ENCODE results near the gene PITPNM3. TPM values are rescaled to one million over a fixed set of nuclear protein-coding genes. Genes with fewer than 3 reads are reported as not detected.

PITPNM3 gene
- total RNA-seq, 4 donors from 2014 or later = 12.7 to 51.6 (median 29.7) TPM

- Histone ChIP-seq H3K4me3 (no peak overlapping the region), H3K4me1 (peaks cover 0 to 11% (median 10%) of the 10 kb centered on the region in 4 donors), H3K27me3 (no peaks in the 10 kb centered on the region), H3K9me3 (no peaks in the 10 kb centered on the region), H3K27ac (no peak overlapping the region), H3K36me3 (no peaks in the 10 kb centered on the region)
- WGBS, 2 donors (ENCODE audit: low coverage in 1 of 2) = 93% methylated on average over 6 of the region's 6 CpGs; no CpG with 5 or more reads in 1 of the 2 donors
- intact Hi-C loops (cut with DNase I; ENCODE audit: low total_unique reads) (no loop called here), in situ Hi-C loops (cut with MboI; ENCODE audit: low pct_ligation_motif_present in 1 of 4, low pct_unique_long_range_greater_than_20kb in 1 of 4, low sequenced_read_pairs in 3 of 4) (no loop called here)
- no peak for TF ChIP-seq POLR2A (IDR thresholded peaks at IDR 0.05)
- no peak for DNase-seq
These were observed 107.9 kb downstream of the PITPNM3 start for GRCh38 chr17:6448473-6448872.

- TF ChIP-seq CTCF (IDR thresholded peaks at IDR 0.05) (no peak), EP300 (IDR thresholded peaks at IDR 0.05; ENCODE audit: low read depth) (no peak), POLR2AphosphoS5 (IDR thresholded peaks at IDR 0.05) (no peak), POLR2A (IDR thresholded peaks at IDR 0.05) (no peak)
- Histone ChIP-seq H3K4me1 (peaks cover 0 to 16% (median 14%) of the 10 kb centered on the region in 4 donors), H3K27me3 (no peaks in the 10 kb centered on the region), H3K36me3 (no peaks in the 10 kb centered on the region), H3K4me3 (no peak overlapping the region), H3K27ac (no peak overlapping the region), H3K9me3 (no peaks in the 10 kb centered on the region)
- DNase-seq = no peak
- in situ Hi-C loops (cut with MboI; ENCODE audit: low pct_ligation_motif_present in 1 of 4, low pct_unique_long_range_greater_than_20kb in 1 of 4, low sequenced_read_pairs in 3 of 4) = no loop called here
- intact Hi-C loops (cut with DNase I; ENCODE audit: low total_unique reads) = no loop called here
- WGBS, 2 donors (ENCODE audit: low coverage in 1 of 2) = 92% methylated on average over 9 of the region's 9 CpGs; no CpG with 5 or more reads in 1 of the 2 donors
These were observed 109.7 kb downstream of the PITPNM3 start for GRCh38 chr17:6446516-6447100.

GRCh38 chr17:6444571-6445335 lies 111.6 kb downstream of the PITPNM3 start:
- in situ Hi-C loops (cut with MboI; ENCODE audit: low pct_ligation_motif_present in 1 of 4, low pct_unique_long_range_greater_than_20kb in 1 of 4, low sequenced_read_pairs in 3 of 4) (no loop called here), intact Hi-C loops (cut with DNase I; ENCODE audit: low total_unique reads) (no loop called here)
- TF ChIP-seq POLR2AphosphoS5 (IDR thresholded peaks at IDR 0.05) (no peak), EP300 (IDR thresholded peaks at IDR 0.05; ENCODE audit: low read depth) (no peak), POLR2A (IDR thresholded peaks at IDR 0.05) (no peak), CTCF (IDR thresholded peaks at IDR 0.05) (no peak)
- Histone ChIP-seq H3K4me3 (peak overlapping the region; percentile 14 to 70 (median 42)), H3K27ac (peak overlapping the region in 2 of 4 donors; percentile 69 to 78), H3K36me3 (no peaks in the 10 kb centered on the region), H3K9me3 (no peaks in the 10 kb centered on the region), H3K27me3 (peaks cover 4% of the 10 kb centered on the region), H3K4me1 (peaks cover 0 to 16% (median 14%) of the 10 kb centered on the region in 4 donors)
- DNase-seq = no peak
- WGBS, 2 donors (ENCODE audit: low coverage in 1 of 2) = 0 to 38% methylated on average over 3 to 36 of the region's 36 CpGs

GRCh38 chr17:6443692-6444570 lies 112.4 kb downstream of the PITPNM3 start, which contains the start of gene PIMREG:
TSS of gene PIMREG (plus strand) at chr17:6444455. CDS start at chr17:6445111, 656 bp downstream.
- no peaks in the 10 kb centered on the region for H3K36me3 ChIP-seq
- no peaks in the 10 kb centered on the region for H3K9me3 ChIP-seq
- TF ChIP-seq POLR2AphosphoS5 (IDR thresholded peaks at IDR 0.05) = peak in 2 of 3 donors; percentile 30 to 33
- no peak for TF ChIP-seq CTCF (IDR thresholded peaks at IDR 0.05)
- 0 to 2% methylated on average over 1 to 56 of the region's 62 CpGs for WGBS, 2 donors (ENCODE audit: low coverage in 1 of 2)
- peak within 1 kb of the TSS; percentile 69 to 78 (median 71) for H3K27ac ChIP-seq
- H3K4me1 ChIP-seq = peaks cover 0 to 16% (median 14%) of the 10 kb centered on the region in 4 donors
- DNase-seq = peak; percentile 94
- intact Hi-C loops (cut with DNase I; ENCODE audit: low total_unique reads) = no loop called here
- peaks cover 7% of the 10 kb centered on the region for H3K27me3 ChIP-seq
- in situ Hi-C loops (cut with MboI; ENCODE audit: low pct_ligation_motif_present in 1 of 4, low pct_unique_long_range_greater_than_20kb in 1 of 4, low sequenced_read_pairs in 3 of 4) = no loop called here
- peak within 1 kb of the TSS; percentile 36 to 70 (median 47) for H3K4me3 ChIP-seq

Measured in transverse colon (tissue), 4 donors.